Measurements from ENCODE around the gene TMA7. TPM values are rescaled to one million over a fixed set of nuclear protein-coding genes. Genes with fewer than 3 reads are reported as not detected.

TMA7 gene
- total RNA-seq, 1 experiment from 2014 or later, result 368 TPM

DNA sequence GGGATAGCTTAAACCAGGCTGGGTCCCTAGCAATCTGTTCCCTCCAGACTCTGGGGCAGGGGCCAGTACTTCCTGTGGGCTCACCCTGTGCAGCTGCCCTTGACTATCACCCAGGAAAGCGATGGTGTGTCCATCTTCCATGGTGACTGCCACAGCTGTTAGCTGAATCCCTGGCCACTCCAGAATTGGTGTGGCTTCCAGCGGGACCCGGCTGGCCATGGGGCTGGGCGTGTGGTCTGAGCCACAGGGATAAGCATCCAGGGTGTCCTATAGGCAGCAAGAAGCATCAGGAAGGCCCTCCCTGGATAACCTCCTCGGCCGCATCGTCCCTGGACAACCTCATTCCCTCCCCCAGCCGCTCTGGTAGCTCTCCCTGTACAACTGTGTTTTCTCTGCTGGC, 17.4 kb upstream of the TMA7 start:
- DNase-seq (ENCODE audit: low read depth), result no peak

DNA sequence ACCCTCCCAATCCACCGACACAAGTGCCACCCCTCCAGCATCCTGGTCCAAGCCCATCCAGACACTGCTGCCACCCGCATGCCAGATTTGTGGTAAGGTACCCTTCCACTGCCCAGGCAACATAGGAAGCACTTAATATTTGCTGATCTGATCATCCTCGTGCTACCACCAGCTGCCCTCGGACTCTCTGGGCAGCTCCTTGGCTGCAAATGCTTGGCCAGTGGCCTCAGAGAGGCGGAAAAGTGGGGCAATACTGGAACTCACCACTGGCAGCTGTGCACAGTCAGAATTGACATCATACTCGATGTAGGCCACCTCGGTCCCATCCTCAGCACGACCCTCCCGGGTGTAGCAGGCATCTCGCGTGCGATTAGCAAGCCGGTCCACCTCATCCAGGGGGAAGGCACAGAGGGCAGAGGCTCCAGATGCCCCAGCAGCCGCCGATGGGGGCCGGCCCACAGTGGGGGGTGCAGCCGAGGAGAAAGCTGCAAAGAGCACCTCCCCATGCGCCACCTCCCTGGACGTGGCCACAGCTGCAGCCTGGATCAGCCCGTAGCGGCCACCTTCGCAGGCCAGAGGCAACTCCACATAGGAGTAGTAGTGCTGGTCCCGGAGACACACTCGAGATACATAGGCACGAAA, 16.7 kb upstream of the TMA7 start:
- DNase-seq (ENCODE audit: low read depth), result no peak

DNA sequence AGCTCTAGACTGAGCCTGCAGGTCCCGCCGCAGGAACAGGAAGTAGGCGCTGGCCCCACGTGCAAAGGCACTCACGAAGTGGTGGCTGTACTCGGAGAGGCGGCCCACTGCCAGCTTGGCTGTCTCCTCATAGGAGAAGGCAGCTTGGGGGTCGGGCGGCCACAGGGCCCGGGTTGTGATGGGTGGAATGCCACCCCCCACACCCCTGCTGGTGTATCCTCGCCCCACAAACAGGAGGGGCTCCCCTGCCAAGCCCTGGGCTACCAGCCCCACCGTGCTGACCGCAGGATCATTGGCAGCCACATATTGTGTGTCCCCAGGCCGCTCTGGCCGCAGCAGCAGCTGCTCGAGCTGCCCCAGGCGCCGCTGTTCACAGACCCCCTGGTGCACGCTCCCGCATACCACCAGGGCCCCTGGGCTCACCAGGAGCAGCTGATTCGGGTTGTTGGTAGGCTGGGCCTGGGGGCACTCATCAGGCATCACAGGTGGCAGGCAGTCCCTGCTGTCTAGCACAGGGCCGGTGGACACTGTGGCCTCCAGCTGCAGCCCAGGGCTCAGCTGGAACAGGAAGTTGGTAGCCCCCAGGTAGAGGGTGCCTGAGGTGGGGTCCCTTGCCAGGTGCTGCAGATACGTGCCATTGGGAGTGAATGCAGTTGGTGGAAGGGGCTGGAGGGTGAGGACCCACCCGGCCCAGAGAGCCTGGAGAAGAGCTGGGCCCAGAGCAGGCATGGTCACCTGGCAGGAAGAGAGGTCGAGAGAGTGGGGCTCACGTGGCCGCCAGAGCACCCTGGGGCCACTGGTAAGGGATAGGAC, 16.0 kb upstream of the TMA7 start:
- DNase-seq (ENCODE audit: low read depth), result no peak

DNA sequence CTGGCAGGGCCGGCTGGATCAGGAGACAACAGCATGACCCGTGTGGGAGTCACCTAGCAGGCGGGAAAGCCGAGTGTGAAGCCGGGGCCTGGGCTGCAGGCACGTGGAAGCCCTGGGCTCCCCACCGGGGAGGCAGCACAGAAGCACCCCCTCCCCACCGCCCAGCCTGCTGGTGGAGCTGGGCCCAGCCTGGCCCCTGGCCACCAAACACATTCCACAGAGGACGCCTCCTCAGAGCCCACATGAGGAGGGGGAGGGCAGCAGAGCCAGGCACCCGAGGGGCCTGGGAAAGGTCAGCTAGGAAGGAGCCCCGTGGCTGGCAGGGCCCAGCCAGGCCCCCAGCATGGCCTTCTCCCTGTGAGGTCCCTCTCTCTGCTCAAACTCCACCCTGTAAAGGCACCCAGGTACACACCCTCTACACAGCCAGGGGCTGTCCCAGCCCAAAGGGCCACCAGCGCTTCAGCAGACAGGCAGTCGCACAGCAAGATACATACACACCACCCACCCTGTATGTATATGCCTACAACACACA, 14.7 kb upstream of the TMA7 start:
- no peak for DNase-seq (ENCODE audit: low read depth)

DNA sequence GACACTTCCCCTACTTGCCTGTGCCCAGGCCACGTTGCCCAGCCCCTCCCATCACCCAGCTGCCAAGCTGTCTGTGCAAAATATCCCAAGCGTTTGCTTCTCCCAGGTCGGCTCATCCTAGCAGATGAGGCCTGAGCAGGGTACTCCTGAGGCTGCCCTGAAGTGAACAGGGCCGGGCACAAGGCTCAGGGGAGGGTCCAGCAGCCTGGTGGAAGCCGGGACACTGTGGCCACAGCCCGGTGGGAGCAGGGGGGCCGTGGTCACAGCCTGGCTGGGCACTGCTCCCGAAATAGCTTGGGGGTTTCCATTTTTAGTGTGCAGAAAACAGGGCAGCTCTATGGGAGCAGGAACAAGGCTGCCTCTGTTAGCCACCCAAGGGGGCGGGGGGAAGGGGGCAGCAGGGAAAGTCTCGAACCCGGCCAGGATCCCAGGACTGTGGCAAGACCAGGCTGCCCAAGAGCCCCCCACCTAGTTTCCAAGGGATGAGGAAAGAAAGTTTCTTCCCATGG, 13.6 kb upstream of the TMA7 start:
- no peak for DNase-seq (ENCODE audit: low read depth)

DNA sequence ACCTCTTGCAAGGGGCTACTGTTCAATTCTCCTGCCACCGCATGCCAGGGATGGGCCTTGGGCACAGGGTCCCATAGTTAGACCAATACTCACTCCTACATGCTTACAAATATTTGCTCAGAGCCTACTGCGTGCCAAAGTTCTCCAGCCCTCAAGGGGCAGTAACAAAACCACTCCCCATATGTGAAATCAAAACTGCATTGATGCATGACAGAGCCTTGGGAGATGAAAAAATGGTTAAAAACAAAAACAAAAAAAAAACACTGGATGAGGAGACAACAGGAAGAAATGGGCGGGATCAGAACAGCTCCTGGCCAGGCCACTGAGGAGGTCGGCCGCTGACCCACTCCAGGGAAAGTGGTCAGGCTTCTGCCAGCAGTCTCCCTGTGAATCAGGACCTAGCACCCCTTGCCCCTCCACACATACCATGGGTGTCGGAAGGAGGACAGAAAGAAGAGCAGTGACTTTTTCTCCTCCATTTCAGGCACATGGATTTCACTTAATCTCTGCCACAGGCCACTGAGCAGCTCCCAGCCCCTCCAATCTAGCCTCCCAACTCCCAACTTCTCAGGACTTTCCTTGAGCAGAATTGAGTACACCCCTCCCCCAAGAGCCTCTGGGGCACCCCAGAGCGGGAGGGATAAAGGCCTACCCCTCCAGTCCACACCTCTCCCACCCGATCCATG, 13.0 kb upstream of the TMA7 start:
- no peak for DNase-seq (ENCODE audit: low read depth)

DNA sequence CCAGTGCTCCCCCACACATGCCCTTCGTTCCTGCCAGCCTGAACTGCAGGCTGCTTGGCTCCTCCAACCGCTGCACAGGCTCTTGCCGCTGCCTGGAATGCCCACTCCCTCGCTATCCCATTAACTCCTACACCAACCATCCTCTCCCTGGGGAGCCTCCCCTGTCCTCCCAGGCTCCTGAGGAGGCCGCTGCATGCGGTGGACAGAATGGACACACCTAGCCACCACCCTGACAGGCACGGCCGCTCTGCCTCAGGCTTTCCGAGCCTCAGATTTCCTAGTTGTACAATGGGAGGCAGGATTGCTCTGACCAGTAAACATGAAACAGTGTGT, 12.5 kb upstream of the TMA7 start:
- DNase-seq (ENCODE audit: low read depth), result no peak

DNA sequence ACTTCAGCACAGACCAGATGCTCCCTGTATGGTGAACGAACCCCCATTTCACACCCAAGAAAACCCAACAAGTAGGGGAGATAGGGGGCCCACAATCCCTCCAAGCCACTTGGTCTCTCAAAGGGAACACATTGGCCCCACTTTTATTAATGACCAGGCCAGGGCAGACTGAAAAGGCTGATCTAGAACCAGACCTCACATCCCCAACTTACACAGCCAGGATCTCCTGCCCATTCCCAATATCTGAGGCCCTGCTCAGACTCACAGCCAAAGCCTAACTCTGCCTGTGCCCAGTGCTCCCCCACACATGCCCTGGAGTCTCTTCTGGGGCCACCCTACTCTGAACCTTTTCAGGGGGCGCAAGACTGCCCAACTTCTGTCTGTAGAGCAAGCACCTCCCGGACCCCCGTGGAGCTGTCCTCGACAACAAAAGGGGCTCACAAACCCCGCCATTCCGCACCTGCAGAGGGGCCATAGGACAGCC, 11.9 kb upstream of the TMA7 start:
- no peak for DNase-seq (ENCODE audit: low read depth)

DNA sequence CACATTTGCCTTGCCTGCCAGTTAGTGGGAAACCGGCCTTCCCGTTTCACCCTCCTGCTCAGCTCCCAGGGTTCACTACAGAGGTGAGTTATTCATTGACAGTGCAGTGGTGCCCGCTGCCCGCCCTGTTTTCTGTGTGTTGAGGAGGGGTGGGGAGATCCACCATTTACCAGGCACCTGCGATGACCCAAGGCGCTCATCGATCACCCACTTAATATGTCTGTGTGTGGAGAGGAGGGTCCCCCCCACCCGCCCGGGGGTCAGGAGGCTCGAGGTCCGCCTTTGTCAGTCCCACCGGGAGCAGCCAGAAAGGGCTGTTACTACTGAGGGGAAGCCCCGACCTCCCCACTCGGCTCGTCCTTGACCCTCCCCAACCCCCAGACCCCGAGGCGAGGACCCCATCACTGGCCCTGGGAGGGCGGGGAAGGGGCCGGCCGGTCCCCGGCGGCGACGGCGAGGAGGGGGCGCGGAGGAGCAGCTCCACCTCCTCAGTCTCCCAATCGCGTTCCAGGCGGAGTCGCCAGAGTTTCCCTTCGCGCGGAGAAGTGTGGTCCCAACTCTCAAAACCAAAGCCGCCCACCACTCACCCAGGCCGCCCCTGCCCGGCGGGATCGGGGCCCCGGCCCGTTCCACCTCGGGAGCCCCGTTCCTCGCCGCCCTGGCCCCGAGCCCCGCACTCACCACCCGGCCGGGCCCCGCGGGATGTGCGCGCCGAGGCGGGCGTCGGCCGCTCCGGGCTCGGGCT, 11.3 kb upstream of the TMA7 start:
- DNase-seq (ENCODE audit: low read depth), result no peak

DNA sequence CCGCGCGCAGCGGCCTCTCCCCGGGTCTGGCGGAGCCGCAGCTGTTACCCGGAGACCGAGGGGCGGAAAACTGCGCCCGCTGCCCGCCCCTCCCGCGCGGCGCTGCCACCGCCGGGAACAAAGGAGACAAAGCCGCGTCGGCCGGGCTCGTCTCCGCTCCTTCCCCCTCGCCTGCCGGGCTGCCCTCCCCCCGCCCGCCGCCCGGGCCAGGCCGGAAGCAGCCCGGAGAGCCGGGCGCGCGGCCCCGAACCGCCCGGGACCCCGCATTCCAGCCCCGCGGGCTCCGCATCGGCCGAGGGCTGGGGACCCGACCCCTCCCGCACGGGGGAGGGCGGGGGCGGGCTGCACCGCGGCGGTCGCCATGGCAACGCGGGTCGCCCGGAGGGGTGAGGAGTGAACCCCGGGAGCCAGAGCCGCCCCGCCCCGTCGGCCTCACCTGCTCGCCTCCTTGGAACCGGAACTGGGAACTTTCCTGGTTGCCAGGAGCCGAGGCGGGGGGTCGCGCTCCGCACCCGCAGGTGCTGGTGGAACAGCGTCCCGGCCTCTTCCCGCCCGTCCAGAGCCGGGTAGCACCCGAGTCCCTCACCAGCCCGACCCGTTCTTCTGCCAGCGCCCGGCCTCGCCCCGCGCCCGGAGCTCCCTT, 10.6 kb upstream of the TMA7 start:
- DNase-seq (ENCODE audit: low read depth), result peak; percentile 38

DNA sequence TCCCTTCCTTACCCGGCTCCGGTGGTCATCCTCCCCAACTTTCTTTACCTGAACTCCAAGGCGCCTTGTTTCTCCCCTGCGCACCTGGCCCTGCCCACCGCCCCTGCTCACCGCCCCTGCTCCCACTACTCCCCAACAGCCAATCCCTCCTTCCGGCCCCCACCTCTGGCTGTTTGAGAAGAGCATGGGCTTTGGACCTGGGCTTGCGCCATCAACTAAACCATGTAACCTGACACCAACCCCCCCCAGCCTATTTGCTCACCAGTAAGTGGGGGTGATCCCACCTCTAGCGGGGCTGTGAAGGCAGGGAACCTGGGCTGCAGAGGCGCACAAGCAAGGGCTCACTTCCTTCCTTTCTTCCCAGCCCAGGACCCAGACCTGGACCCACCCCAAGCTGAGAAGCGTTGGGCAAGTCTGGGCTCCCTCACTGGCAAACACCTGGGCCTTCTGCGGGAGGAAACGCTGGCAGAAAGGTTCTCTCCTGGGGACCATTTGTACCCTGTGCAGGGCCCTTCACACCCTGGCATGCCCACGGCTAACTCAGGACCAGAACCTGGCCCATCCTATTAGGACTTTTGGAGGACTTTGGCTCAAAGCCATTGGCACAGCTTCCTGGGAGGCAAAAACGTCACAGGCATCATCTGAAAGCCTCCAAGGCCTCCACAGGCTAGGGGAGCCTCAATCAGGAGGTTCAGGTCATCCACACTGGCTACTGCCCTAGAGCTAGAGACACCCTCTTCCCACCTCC, 9.9 kb upstream of the TMA7 start, which contains the start of gene PLXNB1:
PLXNB1 (minus strand) TSS at position 127 of the 748 bp plus-strand sequence. CDS start 5,475 bp downstream, outside the sequence.
- DNase-seq (ENCODE audit: low read depth), result peak; percentile 67

DNA sequence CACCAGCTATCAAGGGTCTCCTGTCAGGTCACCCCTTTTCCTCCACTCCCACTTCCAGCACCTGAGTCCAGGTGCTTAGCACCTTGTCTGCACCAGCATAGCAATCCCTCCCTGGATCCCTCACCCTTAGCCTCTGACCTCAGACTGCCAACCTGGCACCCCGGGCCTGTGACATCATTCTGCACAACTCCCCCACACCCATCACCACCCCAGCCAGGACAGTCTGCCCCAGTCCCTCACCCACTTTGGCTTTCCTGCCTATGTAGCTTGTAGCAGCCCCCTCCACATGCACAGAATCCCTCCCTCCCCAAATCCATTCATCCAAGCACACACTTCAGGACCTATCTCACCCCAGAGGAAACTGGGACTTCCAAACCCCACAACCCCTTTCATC, 9.4 kb upstream of the TMA7 start:
- no peak for DNase-seq (ENCODE audit: low read depth)

DNA sequence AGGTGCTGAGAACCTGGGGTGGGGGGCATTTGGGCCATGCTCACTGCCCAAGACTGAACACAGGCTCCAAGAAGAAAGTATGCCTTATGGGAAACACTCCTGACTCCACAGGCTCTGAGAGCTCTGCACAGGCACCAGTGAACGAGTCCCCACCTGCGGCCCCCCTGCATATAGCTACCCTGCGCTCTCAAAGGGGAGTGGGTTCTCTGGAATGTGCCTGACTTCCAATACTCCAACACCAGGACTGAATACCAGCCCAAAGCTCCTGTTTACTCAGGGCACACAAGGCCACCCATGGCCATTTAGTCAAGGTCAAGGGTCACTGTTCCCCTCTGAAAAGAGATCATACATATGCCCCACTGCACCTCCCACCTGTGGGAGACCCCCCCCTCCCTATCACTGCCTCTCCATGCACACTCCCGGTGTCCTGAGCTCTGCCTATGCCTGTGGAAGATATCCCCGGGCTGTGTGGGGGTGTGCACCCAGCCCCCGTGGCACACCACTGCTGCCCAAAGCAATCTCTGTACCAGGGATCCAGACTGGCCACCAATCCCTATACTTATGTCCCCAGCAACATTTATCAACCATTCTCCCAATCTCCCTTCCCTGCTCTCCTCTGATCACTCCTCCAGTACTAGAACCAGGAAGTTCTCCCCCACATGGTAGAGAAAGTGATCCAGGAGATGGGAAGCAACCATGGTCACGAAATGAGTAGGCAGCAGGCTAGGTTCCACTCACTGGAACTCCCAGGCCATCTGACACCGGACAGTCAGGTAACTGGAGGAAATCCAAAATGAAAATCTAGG, 8.6 kb upstream of the TMA7 start:
- no peak for DNase-seq (ENCODE audit: low read depth)

DNA sequence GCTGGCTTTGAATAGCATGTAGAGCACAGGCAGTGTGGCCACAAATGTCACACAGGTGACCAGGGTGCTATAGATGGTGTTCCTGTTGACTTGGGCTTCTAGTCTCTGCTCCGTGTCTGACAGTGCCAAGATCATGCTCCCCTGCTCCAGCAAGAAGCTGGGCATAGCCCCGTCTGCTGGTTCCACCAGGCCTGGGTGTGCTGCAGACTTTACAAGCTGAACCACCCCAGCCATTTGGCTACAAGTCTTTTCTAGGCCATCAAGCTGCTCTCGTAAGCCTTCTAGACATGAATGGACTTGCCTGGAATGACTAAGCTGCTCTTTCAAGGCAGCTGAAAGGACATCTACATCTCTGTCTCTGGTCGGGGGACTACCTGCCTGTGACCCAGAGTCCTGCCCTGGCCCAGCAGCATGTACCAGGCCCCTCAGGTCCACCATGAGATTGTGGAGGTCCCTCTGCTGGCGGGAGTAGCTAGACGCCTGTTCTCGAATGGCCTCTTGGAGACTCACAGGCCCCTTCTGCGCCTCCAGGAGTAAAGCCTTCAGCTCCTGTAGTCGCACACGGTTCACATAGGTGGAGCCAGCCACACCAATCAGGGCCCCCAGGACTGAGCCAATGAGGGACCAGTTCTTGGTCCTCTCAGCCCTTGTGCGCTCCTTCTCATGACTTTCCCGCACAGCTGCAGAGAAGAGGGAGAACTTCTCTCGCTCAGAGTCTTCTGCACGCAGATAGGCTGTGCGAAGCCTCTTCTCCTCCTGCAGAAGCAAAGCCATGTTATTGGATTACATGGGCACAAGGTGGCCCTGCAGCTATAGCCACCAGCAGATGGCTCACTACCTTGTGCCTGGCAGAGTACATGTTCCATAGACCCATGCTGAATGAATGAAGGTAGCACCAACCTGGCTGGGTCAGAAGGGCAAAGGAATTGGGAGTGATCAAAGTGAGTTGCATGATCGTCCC, 7.4 kb upstream of the TMA7 start:
- no peak for DNase-seq (ENCODE audit: low read depth)

DNA sequence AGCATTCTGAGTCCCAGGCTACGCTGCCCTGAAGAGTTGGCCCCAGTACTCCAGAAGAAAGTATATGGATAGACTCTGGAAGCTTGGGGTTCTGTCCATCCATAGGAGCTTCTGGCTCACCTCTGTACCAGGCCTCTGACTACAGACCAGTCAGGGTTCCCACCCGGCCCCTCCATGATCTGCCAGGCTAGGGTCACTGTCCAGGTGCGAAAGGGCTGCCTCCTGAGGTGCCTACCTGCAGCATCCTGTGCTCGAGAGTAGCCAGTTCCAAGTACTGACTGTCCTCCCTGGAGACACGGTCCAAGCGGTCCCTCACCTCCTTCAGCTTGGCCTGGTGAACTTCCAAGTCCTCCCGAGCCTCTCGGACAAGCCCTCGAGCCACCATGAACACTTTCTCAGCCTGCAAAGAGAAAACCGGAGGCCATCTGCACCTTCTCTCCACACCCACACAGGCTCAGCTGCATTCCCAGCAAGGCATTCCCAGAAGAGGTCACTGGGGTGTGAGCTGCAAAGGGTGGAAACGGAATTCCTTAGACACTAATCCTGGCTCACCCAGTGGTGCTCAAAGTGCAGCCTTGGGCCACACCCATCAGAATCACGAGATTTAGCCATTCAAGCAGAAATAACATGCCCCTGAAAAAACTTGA, 6.5 kb upstream of the TMA7 start:
- DNase-seq (ENCODE audit: low read depth), result no peak

DNA sequence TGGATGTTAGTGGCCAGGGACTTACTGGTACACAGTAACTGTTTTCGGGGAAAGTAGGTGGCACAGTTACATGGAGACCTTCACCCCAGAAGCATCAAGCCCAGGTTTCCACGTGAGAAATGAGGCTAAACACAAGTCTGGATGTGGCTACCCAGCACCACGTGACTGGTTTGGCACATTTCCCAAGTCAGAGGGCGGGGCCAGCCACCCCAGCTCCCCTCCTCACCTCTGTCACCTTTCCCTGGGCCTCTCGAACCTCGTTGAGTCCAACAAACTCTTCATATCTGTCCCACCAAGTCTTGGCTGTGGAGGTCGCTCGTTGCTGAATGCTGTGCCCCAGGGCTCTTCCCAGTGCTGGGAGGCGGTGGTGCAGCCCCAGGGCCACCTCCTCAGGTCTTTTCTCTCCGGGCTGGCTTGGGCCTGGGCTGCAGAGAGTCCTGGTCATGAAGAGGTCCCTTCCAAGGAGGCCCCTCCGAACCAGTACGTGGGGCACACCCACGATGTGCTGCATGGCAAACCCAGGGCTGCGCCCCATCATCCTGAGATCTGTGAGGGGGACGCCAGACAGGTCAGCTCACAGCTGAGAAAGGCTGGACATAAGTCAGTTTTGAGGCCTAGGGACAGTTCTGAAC, 5.3 kb upstream of the TMA7 start:
- no peak for DNase-seq (ENCODE audit: low read depth)

DNA sequence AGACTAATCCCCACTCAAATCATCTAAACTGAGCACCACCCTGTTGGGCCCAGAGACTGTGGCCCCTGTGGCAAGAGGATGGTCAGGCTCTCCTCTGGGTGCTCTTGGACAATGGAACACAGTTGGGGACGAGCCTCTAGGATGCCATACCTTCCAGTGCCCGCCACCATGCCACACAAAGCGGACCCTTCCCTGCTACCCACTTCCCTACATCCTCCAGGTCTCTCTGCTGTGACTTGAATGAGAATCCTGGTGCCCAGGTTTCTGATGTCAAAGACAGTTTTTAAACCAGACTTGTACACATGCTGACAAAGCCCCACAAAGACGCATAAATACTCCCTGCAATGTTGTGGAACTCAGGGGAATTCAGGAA, 4.8 kb upstream of the TMA7 start:
- DNase-seq (ENCODE audit: low read depth), result no peak

Measured in HT1080 (cell line).